Fibroblast of skin of left biceps (primary cell): ENCODE results near the gene MBIP.
A peak's percentile ranks its signal among the peaks of the same experiment; 100 is the strongest.
"Not testable (repeated sequence)": the region's sequence is repeated elsewhere in the genome, so short reads cannot be mapped to it uniquely, and the experiment has no call there.

Experiments
- DNase-seq, 2 experiments: peaks; one replicate each; pipeline ENCODE4 v3.0.0-alpha.2; 2013; ENCODE audit warnings: low read depth in 2 of 2

MBIP gene

GRCh38 chr14:36320200-36320896, at the start of gene MBIP:
Gene MBIP, minus strand, starts transcription at chr14:36320637. Its CDS starts 49 bp downstream, at chr14:36320588.
- peak; percentile 91 to 92 for DNase-seq

- no peak for DNase-seq
Measured at GRCh38 chr14:36367985-36368774, 47.7 kb upstream of the MBIP start.

- no peak for DNase-seq
Measured at GRCh38 chr14:36365766-36366165, 45.3 kb upstream of the MBIP start.

- no peak for DNase-seq
Measured at GRCh38 chr14:36363704-36364103, 43.3 kb upstream of the MBIP start.

- DNase-seq: no peak
Measured at GRCh38 chr14:36362648-36363047, 42.2 kb upstream of the MBIP start.

GRCh38 chr14:36361210-36361853, 40.9 kb upstream of the MBIP start:
- no peak for DNase-seq

- no peak for DNase-seq
Measured at GRCh38 chr14:36356862-36357261, 36.4 kb upstream of the MBIP start.

- DNase-seq: no peak
Measured at GRCh38 chr14:36346052-36346451, 25.6 kb upstream of the MBIP start.

- no peak for DNase-seq
Measured at GRCh38 chr14:36344211-36344610, 23.8 kb upstream of the MBIP start.

GRCh38 chr14:36341811-36342210, 21.4 kb upstream of the MBIP start:
- DNase-seq: not testable (repeated sequence)

GRCh38 chr14:36340276-36340890, 19.9 kb upstream of the MBIP start:
- DNase-seq: no peak

GRCh38 chr14:36339816-36340215, 19.4 kb upstream of the MBIP start:
- no peak for DNase-seq

GRCh38 chr14:36333119-36333518, 12.7 kb upstream of the MBIP start:
- no peak for DNase-seq

- DNase-seq: not testable (repeated sequence)
Measured at GRCh38 chr14:36327573-36327972, 7.1 kb upstream of the MBIP start.

GRCh38 chr14:36325853-36326252, 5.4 kb upstream of the MBIP start:
- no peak for DNase-seq

GRCh38 chr14:36324897-36325296, 4.5 kb upstream of the MBIP start:
- DNase-seq: no peak

GRCh38 chr14:36320897-36321381, 502 bp upstream of the MBIP start:
- no peak for DNase-seq

GRCh38 chr14:36319899-36320199, 588 bp downstream of the MBIP start:
- DNase-seq: peak in 1 of 2 experiments; percentile 4

GRCh38 chr14:36317650-36318049, 2.8 kb downstream of the MBIP start:
- no peak for DNase-seq

GRCh38 chr14:36316131-36316530, 4.3 kb downstream of the MBIP start:
- DNase-seq: no peak

GRCh38 chr14:36315159-36315853, 5.1 kb downstream of the MBIP start:
- no peak for DNase-seq

- no peak for DNase-seq
Measured at GRCh38 chr14:36313898-36314297, 6.5 kb downstream of the MBIP start.
